Skeletal muscle tissue (tissue), 4 donors: ENCODE data around the gene CYGB. TPM values are rescaled to one million over a fixed set of nuclear protein-coding genes. Genes with fewer than 3 reads are reported as not detected.
"Not testable (repeated sequence)": the region's sequence is repeated elsewhere in the genome, so short reads cannot be mapped to it uniquely, and the experiment has no call there.

ENCODE experiments used
- H3K27ac ChIP-seq: one replicate; pipeline ENCODE4 v1.7.0; 2013; ENCODE audit warnings: mild to moderate bottlenecking, low read depth, low read length, inconsistent platforms
- H3K27me3 ChIP-seq, 3 donors: one replicate each; pipeline ENCODE4 v1.7.0; 2013; ENCODE audit warnings: low read length in 3 of 3; ENCODE audit not compliant: control insufficient read depth in 3 of 3, insufficient read depth in 3 of 3
- H3K36me3 ChIP-seq, 3 donors: one replicate each; pipeline ENCODE4 v1.7.0; 2013; ENCODE audit warnings: low read length in 3 of 3; ENCODE audit not compliant: control insufficient read depth in 3 of 3, insufficient read depth in 3 of 3
- H3K4me1 ChIP-seq, 3 donors: one replicate each; pipeline ENCODE4 v1.7.0; 2013; ENCODE audit warnings: low read length in 3 of 3, mild to moderate bottlenecking in 3 of 3; ENCODE audit not compliant: control insufficient read depth in 3 of 3, insufficient read depth in 3 of 3
- H3K4me3 ChIP-seq, 3 donors: one replicate each; pipeline ENCODE4 v1.7.0; 2013; ENCODE audit warnings: low read length in 3 of 3
- H3K9ac ChIP-seq, 3 donors: one replicate each; pipeline ENCODE4 v1.7.0; 2013; ENCODE audit warnings: low read length in 3 of 3, mild to moderate bottlenecking in 3 of 3, moderate library complexity in 2 of 3, low read depth in 1 of 3
- H3K9me3 ChIP-seq, 3 donors: one replicate each; pipeline ENCODE4 v1.7.0; 2013; ENCODE audit warnings: low read length in 3 of 3; ENCODE audit not compliant: control insufficient read depth in 3 of 3
- total RNA-seq: library from RNA; depleted of rRNA; stranded (reverse); fragments of >200 nt; gene quantifications from one replicate; pipeline ENCODE4 v1.2.3, GENCODE V29; 2014
- donor health status: Osteomylitis.

The CYGB gene
- total RNA-seq, 1 donor from 2014 or later, result 8.9 TPM

DNA sequence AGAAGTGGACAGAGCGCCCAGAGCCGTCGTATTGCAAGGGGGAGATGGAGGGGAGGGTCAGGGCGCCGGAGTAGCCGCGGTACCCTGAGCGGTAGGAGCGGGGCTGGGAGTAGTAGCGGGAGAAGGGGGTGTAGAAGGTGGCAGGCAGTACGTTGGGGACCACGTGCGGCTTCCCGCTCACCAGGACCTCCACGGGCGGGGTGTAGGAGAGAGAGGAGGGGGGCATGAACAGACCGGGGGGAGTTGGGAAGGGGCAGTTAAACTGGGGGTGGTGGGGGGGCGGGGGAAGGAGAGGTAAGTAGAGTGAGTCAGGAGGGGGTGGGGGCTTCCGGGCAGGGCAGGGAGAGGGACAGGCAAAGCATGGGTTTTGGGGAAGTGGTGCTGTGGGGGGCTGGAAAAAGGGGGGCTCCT lies 31.3 kb upstream of the CYGB start:
- no peaks in the 10 kb centered on the region for H3K9me3 ChIP-seq
- peaks cover 24 to 34% (median 28%) of the 10 kb centered on the region in 3 donors for H3K4me1 ChIP-seq
- no peak overlapping the region for H3K27ac ChIP-seq
- no peaks in the 10 kb centered on the region for H3K27me3 ChIP-seq
- no peak overlapping the region for H3K9ac ChIP-seq
- H3K36me3 ChIP-seq, result peaks cover 11 to 17% (median 14%) of the 10 kb centered on the region in 3 donors
- H3K4me3 ChIP-seq, result no peak overlapping the region

- Histone ChIP-seq H3K27me3 (no peaks in the 10 kb centered on the region), H3K9me3 (no peaks in the 10 kb centered on the region), H3K36me3 (peaks cover 14 to 17% (median 15%) of the 10 kb centered on the region in 3 donors), H3K4me3 (no peak overlapping the region), H3K4me1 (peaks cover 26 to 36% (median 30%) of the 10 kb centered on the region in 3 donors), H3K27ac (no peak overlapping the region), H3K9ac (peak overlapping the region in 1 of 3 donors; percentile 51)
Observed at GRCh38 chr17:76567634-76568432, 30.3 kb upstream of the CYGB start.

GRCh38 chr17:76566988-76567431 lies 29.5 kb upstream of the CYGB start:
- H3K27ac ChIP-seq, result no peak overlapping the region
- H3K27me3 ChIP-seq, result no peaks in the 10 kb centered on the region
- H3K36me3 ChIP-seq, result peaks cover 14 to 18% (median 16%) of the 10 kb centered on the region in 3 donors
- H3K9me3 ChIP-seq, result no peaks in the 10 kb centered on the region
- peaks cover 28 to 41% (median 38%) of the 10 kb centered on the region in 3 donors for H3K4me1 ChIP-seq
- H3K9ac ChIP-seq, result peak overlapping the region in 1 of 3 donors; percentile 51
- H3K4me3 ChIP-seq, result no peak overlapping the region

DNA sequence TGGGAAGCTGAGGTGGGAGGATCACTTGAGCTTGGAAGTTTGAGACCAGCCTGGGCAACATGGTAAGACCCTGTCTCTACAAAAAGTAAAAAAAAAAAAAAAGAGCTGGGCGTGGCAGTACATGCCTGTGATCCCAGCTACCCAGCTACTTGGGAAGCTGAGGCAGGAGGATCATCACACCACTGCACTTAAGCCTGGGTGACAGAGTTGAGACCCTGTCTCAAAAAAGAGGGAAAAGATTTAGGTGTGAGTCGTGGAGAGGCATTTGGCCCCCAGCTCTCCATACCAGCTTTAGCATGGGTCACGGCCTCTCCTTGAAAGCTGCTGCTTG lies 29.1 kb upstream of the CYGB start:
- Histone ChIP-seq H3K9me3 (no peaks in the 10 kb centered on the region), H3K27ac (no peak overlapping the region), H3K9ac (no peak overlapping the region)

GRCh38 chr17:76565728-76566612 lies 28.5 kb upstream of the CYGB start:
- Histone ChIP-seq H3K36me3 (peaks cover 14 to 23% (median 21%) of the 10 kb centered on the region in 3 donors), H3K4me3 (no peak overlapping the region), H3K9me3 (no peaks in the 10 kb centered on the region), H3K27me3 (no peaks in the 10 kb centered on the region), H3K27ac (no peak overlapping the region), H3K4me1 (peaks cover 39 to 47% (median 46%) of the 10 kb centered on the region in 3 donors), H3K9ac (no peak overlapping the region)

More for the DNA sequence above, 29.1 kb upstream of the CYGB start:
- peaks cover 14 to 23% (median 18%) of the 10 kb centered on the region in 3 donors for H3K36me3 ChIP-seq
- peaks cover 32 to 45% (median 43%) of the 10 kb centered on the region in 3 donors for H3K4me1 ChIP-seq
- H3K4me3 ChIP-seq, result no peak overlapping the region
- no peaks in the 10 kb centered on the region for H3K27me3 ChIP-seq

- H3K36me3 ChIP-seq, result peaks cover 12 to 23% (median 21%) of the 10 kb centered on the region in 3 donors
- not testable (repeated sequence) for H3K4me3 ChIP-seq, H3K27me3 ChIP-seq, H3K9me3 ChIP-seq, H3K9ac ChIP-seq, H3K27ac ChIP-seq
- H3K4me1 ChIP-seq, result peaks cover 40 to 51% (median 48%) of the 10 kb centered on the region in 3 donors
Observed at GRCh38 chr17:76564991-76565727, 27.6 kb upstream of the CYGB start.

DNA sequence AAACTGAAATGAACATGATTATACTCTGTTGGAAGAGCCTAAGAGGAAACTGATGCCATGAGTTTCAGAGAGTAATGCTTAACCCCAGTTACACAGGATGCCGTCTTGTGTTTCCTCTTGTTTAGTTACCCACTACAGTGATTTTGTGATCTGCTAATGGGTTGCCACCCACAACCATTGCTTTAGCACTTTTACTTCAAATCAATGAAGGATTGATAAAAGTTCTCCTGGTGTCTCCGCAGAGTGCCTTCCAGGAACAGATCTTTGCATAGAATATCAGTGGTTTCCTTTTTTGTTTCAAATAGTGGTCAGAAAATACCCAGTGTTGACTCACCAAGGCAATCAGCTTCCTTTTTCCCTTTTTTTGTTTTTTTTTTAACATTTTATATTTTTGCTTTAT lies 25.9 kb upstream of the CYGB start:
- Histone ChIP-seq H3K36me3 (peaks cover 12 to 26% (median 23%) of the 10 kb centered on the region in 3 donors), H3K4me1 (peaks cover 51 to 59% (median 55%) of the 10 kb centered on the region in 3 donors), H3K27ac (peak overlapping the region; percentile 58)
- H3K9ac ChIP-seq, H3K4me3 ChIP-seq, H3K9me3 ChIP-seq, H3K27me3 ChIP-seq: not testable (repeated sequence)

- Histone ChIP-seq H3K9me3 (no peaks in the 10 kb centered on the region), H3K27me3 (no peaks in the 10 kb centered on the region), H3K9ac (peak overlapping the region in 1 of 3 donors; percentile 32), H3K4me3 (peak overlapping the region in 2 of 3 donors; percentile 30 to 35), H3K4me1 (peaks cover 48 to 63% (median 50%) of the 10 kb centered on the region in 3 donors), H3K27ac (peak overlapping the region; percentile 58), H3K36me3 (peaks cover 12 to 26% (median 23%) of the 10 kb centered on the region in 3 donors)
Observed at GRCh38 chr17:76562734-76563148, 25.2 kb upstream of the CYGB start.

GRCh38 chr17:76561799-76562268 lies 24.3 kb upstream of the CYGB start:
- H3K27ac ChIP-seq, result peak overlapping the region; percentile 34

More at GRCh38 chr17:76561799-76562268, 24.3 kb upstream of the CYGB start:
- Histone ChIP-seq H3K27me3 (no peaks in the 10 kb centered on the region), H3K36me3 (peaks cover 12 to 26% (median 23%) of the 10 kb centered on the region in 3 donors), H3K9ac (peak overlapping the region in 2 of 3 donors; percentile 7 to 57), H3K4me3 (no peak overlapping the region), H3K4me1 (peaks cover 43 to 60% (median 45%) of the 10 kb centered on the region in 3 donors), H3K9me3 (no peaks in the 10 kb centered on the region)
